GM13977 (cell line): ENCODE results near the gene BRMS1.

Experiments used
- DNase-seq: peaks from one replicate; pipeline ENCODE4 v3.0.0; 2012; ENCODE audit warnings: low spot score
- in situ Hi-C: fragments of 300-500 bp; cut with MboI; formaldehyde crosslinking; loops from one replicate; pipeline ENCODE4 v1.12.0; 2022; ENCODE audit warnings: low sequenced_read_pairs, low pct_unique_long_range_greater_than_20kb, mixed read lengths, inconsistent platforms; ENCODE audit not compliant: unreplicated experiment
- TF ChIP-seq, protein P1 (sequence below): IDR thresholded peaks from 2 replicates; pipeline ENCODE4 v1.5.1; 2012; ENCODE audit warnings: mild to moderate bottlenecking, control low read depth; ENCODE audit not compliant: insufficient read depth; ENCODE audit errors: extremely low read depth, missing control alignments

Gene BRMS1

DNA sequence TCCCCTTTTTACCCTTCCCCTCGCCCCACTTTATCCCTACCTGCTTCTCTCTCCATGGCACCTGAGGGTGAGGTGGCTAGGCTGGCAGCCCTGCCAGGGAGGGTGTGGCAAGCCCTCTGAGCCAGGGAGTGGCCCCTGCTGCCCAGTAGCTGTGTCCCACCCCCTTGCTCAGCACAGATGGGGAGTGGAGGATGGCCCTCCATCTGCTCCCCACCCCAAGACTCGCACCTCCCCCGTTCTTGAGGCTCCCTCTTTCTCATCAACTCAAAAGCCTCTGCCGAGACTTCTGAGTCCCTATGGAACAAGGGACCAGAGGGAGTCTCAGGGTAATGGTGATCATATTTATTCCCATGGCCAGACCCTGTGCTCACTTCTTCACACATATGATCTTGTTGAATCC lies 51.6 kb downstream of the BRMS1 start:
- no peak for DNase-seq
- in situ Hi-C loops: no loop called here
- TF ChIP-seq, protein P1, sequence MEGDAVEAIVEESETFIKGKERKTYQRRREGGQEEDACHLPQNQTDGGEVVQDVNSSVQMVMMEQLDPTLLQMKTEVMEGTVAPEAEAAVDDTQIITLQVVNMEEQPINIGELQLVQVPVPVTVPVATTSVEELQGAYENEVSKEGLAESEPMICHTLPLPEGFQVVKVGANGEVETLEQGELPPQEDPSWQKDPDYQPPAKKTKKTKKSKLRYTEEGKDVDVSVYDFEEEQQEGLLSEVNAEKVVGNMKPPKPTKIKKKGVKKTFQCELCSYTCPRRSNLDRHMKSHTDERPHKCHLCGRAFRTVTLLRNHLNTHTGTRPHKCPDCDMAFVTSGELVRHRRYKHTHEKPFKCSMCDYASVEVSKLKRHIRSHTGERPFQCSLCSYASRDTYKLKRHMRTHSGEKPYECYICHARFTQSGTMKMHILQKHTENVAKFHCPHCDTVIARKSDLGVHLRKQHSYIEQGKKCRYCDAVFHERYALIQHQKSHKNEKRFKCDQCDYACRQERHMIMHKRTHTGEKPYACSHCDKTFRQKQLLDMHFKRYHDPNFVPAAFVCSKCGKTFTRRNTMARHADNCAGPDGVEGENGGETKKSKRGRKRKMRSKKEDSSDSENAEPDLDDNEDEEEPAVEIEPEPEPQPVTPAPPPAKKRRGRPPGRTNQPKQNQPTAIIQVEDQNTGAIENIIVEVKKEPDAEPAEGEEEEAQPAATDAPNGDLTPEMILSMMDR: no peak

DNA sequence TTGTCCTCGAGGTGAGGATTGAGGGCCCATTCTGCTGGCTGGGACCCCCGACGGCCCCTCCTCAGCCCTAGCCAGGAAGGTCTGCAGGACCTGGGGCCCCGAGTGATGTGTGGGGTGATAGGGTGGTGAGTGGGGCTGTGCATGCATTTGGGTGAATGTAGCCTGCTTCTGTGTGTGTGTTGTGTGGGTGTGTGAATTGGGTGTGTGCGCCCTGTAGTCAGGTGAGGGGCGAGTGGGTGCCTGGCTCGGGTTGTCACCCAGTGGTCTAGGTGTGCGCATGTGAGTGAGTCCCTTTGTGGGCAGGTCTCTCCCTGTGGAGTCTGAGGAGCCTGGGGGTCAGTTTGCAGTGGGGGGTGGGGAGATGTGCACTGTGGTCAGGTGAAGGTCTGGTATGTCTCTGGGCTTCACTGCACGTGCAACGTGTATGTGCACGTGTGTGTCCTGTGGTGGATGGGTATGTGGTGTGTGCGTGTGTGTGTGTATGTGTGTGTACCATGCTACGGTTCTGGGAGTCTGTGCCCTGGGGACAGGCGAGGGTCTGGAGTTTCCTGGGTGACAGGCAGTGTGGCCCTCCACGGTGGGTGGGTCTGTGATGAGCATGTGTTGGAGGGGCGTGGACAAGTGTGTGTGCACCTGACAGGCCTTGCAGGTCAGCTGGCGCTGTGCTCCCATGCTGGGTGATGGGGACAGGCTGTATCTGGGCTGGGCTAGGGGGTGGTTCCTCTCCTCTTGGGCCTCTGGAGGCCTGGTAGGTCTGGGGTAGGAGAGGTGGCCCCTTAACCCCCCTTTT lies 52.2 kb downstream of the BRMS1 start:
- no peak for DNase-seq
- TF ChIP-seq, protein P1: no peak
- in situ Hi-C loops: no loop called here

DNA sequence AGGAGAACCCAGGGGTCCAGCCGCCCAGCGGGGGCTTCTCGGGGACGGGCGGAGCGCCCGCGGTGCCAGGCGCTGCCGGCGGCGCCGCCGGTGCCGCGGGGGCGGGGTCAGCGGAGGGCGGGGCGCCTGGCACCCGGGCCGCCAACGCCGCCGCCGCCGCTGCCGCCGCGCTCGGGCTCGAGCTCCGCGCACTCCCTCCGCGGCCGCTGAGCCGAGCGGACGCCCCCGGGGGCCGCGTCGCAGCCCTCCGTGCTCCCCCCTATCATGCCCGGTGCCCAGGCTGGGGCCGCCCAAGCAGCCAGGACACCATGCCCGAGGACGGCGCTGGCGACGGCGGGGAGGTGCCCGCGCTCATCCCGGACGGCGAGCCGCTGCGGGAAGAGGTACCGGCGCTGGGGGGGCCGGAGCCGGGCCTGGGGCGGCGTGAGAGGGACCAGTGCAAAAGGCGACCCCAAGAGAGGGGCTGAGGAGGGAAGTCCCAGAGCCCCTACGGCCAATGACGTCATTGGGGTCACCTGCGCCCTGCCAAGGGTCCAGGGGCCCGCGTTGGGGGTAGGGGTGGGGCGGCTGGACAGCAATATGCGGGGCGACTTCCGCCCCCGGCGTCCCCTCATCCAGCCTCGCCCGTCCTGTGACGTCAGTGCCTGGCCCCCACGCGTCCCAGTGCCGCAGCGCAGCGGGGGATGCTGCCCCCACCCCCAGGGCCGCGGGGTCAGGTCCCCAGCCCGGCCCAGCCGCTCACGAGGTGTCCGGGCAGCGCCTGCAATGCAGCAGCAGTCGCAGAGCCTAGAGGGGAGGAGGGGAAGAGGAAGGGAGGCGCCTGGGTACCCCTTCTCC lies 53.0 kb downstream of the BRMS1 start, which contains the start of gene TMEM151A:
TSS of gene TMEM151A (plus strand) at position 189 of the 837 bp plus-strand sequence. CDS start at position 309, 120 bp downstream.
- TF ChIP-seq, protein P1: no peak
- no peak for DNase-seq
- in situ Hi-C loops: no loop called here

DNA sequence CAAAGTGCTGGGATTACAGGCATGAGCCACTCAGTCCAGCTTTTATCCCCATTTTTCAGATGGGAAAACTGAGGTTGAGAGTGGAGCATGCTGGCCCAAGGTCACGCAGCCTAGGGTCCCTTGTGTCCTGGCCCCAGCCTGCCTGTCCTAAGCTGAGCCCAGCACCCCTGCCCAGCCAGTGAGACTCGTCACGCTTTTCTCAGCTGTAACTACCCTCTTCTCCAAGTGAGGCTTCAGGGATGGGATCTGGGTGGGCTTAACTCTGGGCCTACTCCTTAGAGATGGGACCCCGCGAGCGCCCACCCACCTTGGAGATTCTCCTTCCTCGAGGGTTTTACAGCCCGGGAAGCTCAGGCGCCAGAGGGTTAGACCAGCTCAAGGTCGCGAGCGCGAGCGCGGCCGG lies 53.6 kb downstream of the BRMS1 start:
- DNase-seq: no peak
- in situ Hi-C loops: no loop called here
- TF ChIP-seq, protein P1: no peak

DNA sequence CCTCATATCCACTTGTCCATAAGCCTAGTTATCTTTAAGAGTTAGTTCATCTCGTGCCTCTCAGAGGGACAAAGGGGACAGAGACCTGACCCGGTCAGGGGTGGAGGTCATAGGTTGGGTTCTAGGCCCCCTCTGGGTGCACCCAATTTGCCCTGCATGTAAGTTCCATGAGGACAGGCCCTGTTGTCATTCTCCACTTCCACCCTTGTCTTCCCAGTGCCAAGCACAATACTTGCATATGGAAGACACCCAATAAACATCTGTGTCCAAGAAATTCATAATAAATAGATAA lies 54.6 kb downstream of the BRMS1 start:
- in situ Hi-C loops: no loop called here
- DNase-seq: no peak
- TF ChIP-seq, protein P1: no peak

DNA sequence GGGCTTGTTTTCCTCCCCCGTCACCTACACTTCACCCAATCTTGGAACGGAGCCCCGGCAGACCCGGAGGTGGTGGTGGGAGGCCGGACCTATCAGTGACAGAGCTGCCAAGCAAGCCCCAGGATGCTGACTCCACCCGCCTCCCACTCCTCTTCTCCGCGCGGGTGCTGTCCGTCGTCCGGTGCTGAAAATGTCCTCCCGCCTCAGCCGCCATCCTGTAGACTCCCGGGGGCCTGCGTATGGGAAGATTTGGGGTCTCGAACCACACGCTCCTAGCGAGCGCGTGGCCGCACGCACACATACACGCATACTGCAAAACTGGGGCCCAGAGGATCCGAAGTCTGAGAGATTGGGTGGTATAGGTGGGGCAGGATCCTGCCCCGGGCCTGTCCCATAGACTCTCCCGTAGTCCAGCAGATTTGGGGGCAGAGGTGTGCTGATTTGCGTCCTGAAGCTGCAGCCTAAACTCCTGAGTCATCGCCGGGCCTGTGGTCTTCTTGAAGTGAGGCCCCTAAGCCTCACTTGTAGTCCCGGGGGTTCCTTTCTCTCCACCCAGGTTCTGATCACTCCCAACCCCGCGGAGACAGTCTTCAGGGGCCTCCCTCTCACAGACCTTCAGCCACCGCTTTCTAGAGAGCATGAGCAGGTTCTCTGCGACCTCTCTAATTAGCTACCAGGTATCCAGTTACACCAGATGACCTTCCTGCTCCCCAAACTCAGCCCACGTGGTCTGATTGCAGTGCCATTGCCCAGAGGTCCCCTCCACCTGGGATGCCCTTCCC lies 55.2 kb downstream of the BRMS1 start:
- peak; percentile 95 for DNase-seq
- TF ChIP-seq, protein P1: no peak

More for the DNA sequence above, 55.2 kb downstream of the BRMS1 start:
- in situ Hi-C loops: no loop called here
